ENCODE data around the gene SLC44A2. TPM values are rescaled to one million over a fixed set of nuclear protein-coding genes. Genes with fewer than 3 reads are reported as not detected.

Gene SLC44A2
- total and polyA plus RNA-seq, 2 of the 13 experiments (the other 11 are each of a cell fraction or from before 2014, with no cell fraction given): 2.4 to 5.6 TPM

- no peak for TF ChIP-seq ZBTB2 (CRISPR knock-in tag; IDR thresholded peaks at IDR 0.05; ENCODE audit: low read depth)
- TF ChIP-seq IRF2 (CRISPR knock-in tag; IDR thresholded peaks at IDR 0.05): no peak
- no peak for TF ChIP-seq PAX8 (CRISPR knock-in tag; IDR thresholded peaks at IDR 0.05; ENCODE audit: borderline replicate concordance)
- no peak for TF ChIP-seq ZFP90 (CRISPR knock-in tag; IDR thresholded peaks at IDR 0.05; ENCODE audit: borderline replicate concordance)
- no peak for TF ChIP-seq DNMT3B (CRISPR knock-in tag; conservative IDR thresholded peaks at IDR 0.05)
- no peak for TF ChIP-seq MIXL1 (CRISPR knock-in tag; IDR thresholded peaks at IDR 0.05)
- TF ChIP-seq ATF1 (CRISPR knock-in tag; IDR thresholded peaks at IDR 0.05): no peak
- TF ChIP-seq TCF7 (IDR thresholded peaks at IDR 0.05; ENCODE audit: low read depth): no peak
- no peak for TF ChIP-seq NONO (IDR thresholded peaks at IDR 0.05)
- 0 out of 2 replicates have a peak, but pooled peaks have one; percentile 3 for TF ChIP-seq NONO (CRISPR knock-in tag; conservative IDR thresholded peaks at IDR 0.05)
- no peak for TF ChIP-seq BATF2 (CRISPR knock-in tag; IDR thresholded peaks at IDR 0.05)
- no peak for TF ChIP-seq PRDM4 (CRISPR knock-in tag; IDR thresholded peaks at IDR 0.05; ENCODE audit: borderline replicate concordance)
- TF ChIP-seq FOXM1 (CRISPR knock-in tag; IDR thresholded peaks at IDR 0.05): no peak
- TF ChIP-seq ZNF234 (CRISPR knock-in tag; conservative IDR thresholded peaks at IDR 0.05): no peak
- no peak for TF ChIP-seq ZNF83 (CRISPR knock-in tag; IDR thresholded peaks at IDR 0.05; ENCODE audit: borderline replicate concordance)
- TF ChIP-seq POLR2G (IDR thresholded peaks at IDR 0.05; ENCODE audit: low read depth, low read length): 0 out of 2 replicates have a peak, but pooled peaks have one; percentile 3
- no peak for TF ChIP-seq HDAC6 (IDR thresholded peaks at IDR 0.05; ENCODE audit: low read depth, low read length)
- 0 out of 2 replicates have a peak, but pooled peaks have one; percentile 32 for TF ChIP-seq ZNF501 (CRISPR knock-in tag; IDR thresholded peaks at IDR 0.05)
- no peak for TF ChIP-seq ZNF672 (CRISPR knock-in tag; IDR thresholded peaks at IDR 0.05)
- no peak for TF ChIP-seq MYC (CRISPR knock-in tag; IDR thresholded peaks at IDR 0.05; ENCODE audit: borderline replicate concordance)
- TF ChIP-seq ZNF770 (CRISPR knock-in tag; IDR thresholded peaks at IDR 0.05): no peak
- TF ChIP-seq ERF (CRISPR knock-in tag; IDR thresholded peaks at IDR 0.05): no peak
- 0 out of 2 replicates have a peak, but pooled peaks have one; percentile 61 for TF ChIP-seq ZNF430 (CRISPR knock-in tag; IDR thresholded peaks at IDR 0.05)
- no peak for TF ChIP-seq ZNF614 (CRISPR knock-in tag; IDR thresholded peaks at IDR 0.05; ENCODE audit: borderline replicate concordance)
Measured at GRCh38 chr19:10655457-10656312, 30.3 kb downstream of the SLC44A2 start (continued).

Data from HepG2 (cell line).